K562 (cell line): ENCODE results near the gene DIAPH1.

ENCODE experiments used
- ETS1 ChIP-seq: conservative IDR thresholded peaks from 2 replicates; pipeline ENCODE4 v1.6.1; 2011; ENCODE audit warnings: low read depth, mild to moderate bottlenecking, low read length; ENCODE audit not compliant: control insufficient read depth
- EZH2 ChIP-seq: IDR thresholded peaks from 2 replicates; pipeline ENCODE4 v1.6.1; 2012; ENCODE audit warnings: low read depth, mild to moderate bottlenecking, inconsistent platforms, low read length, borderline replicate concordance
- FOXP1 ChIP-seq: sonication (generic); formaldehyde crosslinking; IDR thresholded peaks from 2 replicates; pipeline ENCODE4 v1.8.0; 2022; ENCODE audit warnings: mild to moderate bottlenecking, missing genetic modification reagents
- MBD1 ChIP-seq: fragments of 250-450 bp; sonication (Bioruptor Pico); IDR thresholded peaks from 2 replicates; pipeline ENCODE4 v1.8.0; 2022; ENCODE audit warnings: inconsistent platforms
- RNF2 ChIP-seq: sonication (generic); IDR thresholded peaks from 2 replicates; pipeline ENCODE4 v1.6.1; 2016
- SP1 ChIP-seq: sonication (generic); formaldehyde crosslinking; IDR thresholded peaks from 2 replicates; pipeline ENCODE4 v1.8.1; 2022; ENCODE audit warnings: mild to moderate bottlenecking, missing genetic modification reagents
- TCF7 ChIP-seq: sonication (generic); IDR thresholded peaks from 2 replicates; pipeline ENCODE4 v1.6.1; 2016; ENCODE audit warnings: antibody characterized with exemption, borderline replicate concordance
- ZBTB40 ChIP-seq, 2 experiments: fragments of 450-650 bp in 1 of 2; sonication (generic) in 1 of 2; formaldehyde crosslinking in 1 of 2; IDR thresholded peaks; 2 replicates each; pipeline versions ENCODE4 v1.7.1 to v1.9.0; 2016 to 2022; ENCODE audit warnings: inconsistent platforms in 1 of 2, mild to moderate bottlenecking in 1 of 2, missing genetic modification reagents in 1 of 2
- TF ChIP-seq, protein P1 (sequence below), 3 experiments: IDR thresholded peaks in 2 of 3; conservative IDR thresholded peaks in 1 of 3; 2 replicates each; pipeline ENCODE4 v1.5.1; 2011 to 2012; ENCODE audit warnings: low read length in 3 of 3, mild to moderate bottlenecking in 3 of 3, control low read depth in 2 of 3, improper control_type of control experiment in 1 of 3, inconsistent platforms in 1 of 3, low read depth in 1 of 3, mixed read lengths in 1 of 3, moderate library complexity in 1 of 3; ENCODE audit not compliant: insufficient read depth in 2 of 3
- TF ChIP-seq, protein P2 (sequence below): fragments of 150-350 bp; conservative IDR thresholded peaks from 2 replicates; pipeline ENCODE4 v1.6.1; 2014; ENCODE audit warnings: low read length

DNA sequence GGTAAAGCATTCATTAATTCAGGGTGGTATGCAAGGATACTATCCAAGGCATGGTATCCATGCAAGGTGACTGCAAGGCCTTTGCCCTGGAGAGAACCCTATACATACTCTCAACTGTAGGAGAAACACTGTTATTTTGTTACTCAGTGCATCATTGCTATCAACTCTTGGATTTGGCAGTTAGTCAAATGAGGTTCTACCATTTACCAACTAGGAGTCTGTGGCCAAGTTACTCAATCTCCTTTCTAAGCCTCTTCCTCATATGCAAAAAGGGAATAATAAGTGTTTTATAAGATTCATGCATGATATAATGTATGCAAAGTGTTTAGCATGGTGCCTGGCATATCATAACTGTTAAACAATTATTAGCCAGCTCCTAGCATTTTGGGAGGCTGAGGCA is 139.0 kb downstream of the DIAPH1 start:
- no peak for TF ChIP-seq TCF7
- TF ChIP-seq FOXP1 (CRISPR knock-in tag): no peak
- TF ChIP-seq ETS1: no peak
- TF ChIP-seq, protein P1, sequence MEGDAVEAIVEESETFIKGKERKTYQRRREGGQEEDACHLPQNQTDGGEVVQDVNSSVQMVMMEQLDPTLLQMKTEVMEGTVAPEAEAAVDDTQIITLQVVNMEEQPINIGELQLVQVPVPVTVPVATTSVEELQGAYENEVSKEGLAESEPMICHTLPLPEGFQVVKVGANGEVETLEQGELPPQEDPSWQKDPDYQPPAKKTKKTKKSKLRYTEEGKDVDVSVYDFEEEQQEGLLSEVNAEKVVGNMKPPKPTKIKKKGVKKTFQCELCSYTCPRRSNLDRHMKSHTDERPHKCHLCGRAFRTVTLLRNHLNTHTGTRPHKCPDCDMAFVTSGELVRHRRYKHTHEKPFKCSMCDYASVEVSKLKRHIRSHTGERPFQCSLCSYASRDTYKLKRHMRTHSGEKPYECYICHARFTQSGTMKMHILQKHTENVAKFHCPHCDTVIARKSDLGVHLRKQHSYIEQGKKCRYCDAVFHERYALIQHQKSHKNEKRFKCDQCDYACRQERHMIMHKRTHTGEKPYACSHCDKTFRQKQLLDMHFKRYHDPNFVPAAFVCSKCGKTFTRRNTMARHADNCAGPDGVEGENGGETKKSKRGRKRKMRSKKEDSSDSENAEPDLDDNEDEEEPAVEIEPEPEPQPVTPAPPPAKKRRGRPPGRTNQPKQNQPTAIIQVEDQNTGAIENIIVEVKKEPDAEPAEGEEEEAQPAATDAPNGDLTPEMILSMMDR (IDR thresholded peaks at IDR 0.05 in 2 of 3, conservative IDR thresholded peaks at IDR 0.05 in 1 of 3; ENCODE audit: insufficient read depth in 2 of 3, low read depth in 1 of 3, low read length in 3 of 3): no peak
- no peak for TF ChIP-seq RNF2
- no peak for TF ChIP-seq EZH2
- no peak for TF ChIP-seq ZBTB40 (IDR thresholded peaks at IDR 0.05)
- TF ChIP-seq ZBTB40 (CRISPR knock-in tag; IDR thresholded peaks at IDR 0.05): no peak
- TF ChIP-seq, protein P2, sequence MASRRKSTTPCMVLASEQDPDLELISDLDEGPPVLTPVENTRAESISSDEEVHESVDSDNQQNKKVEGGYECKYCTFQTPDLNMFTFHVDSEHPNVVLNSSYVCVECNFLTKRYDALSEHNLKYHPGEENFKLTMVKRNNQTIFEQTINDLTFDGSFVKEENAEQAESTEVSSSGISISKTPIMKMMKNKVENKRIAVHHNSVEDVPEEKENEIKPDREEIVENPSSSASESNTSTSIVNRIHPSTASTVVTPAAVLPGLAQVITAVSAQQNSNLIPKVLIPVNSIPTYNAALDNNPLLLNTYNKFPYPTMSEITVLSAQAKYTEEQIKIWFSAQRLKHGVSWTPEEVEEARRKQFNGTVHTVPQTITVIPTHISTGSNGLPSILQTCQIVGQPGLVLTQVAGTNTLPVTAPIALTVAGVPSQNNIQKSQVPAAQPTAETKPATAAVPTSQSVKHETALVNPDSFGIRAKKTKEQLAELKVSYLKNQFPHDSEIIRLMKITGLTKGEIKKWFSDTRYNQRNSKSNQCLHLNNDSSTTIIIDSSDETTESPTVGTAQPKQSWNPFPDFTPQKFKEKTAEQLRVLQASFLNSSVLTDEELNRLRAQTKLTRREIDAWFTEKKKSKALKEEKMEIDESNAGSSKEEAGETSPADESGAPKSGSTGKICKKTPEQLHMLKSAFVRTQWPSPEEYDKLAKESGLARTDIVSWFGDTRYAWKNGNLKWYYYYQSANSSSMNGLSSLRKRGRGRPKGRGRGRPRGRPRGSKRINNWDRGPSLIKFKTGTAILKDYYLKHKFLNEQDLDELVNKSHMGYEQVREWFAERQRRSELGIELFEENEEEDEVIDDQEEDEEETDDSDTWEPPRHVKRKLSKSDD: no peak
- TF ChIP-seq SP1 (CRISPR knock-in tag): no peak
- TF ChIP-seq MBD1 (CRISPR knock-in tag): no peak
